Islet precursor cell (in vitro differentiated cells): Measurements from ENCODE around the gene HSPB7.
"Not testable (repeated sequence)": the region's sequence is repeated elsewhere in the genome, so short reads cannot be mapped to it uniquely, and the experiment has no call there.

ENCODE experiments used
- DNase-seq: peaks from one replicate; pipeline ENCODE4 v3.0.0-alpha.2; 2018

The HSPB7 gene

DNA sequence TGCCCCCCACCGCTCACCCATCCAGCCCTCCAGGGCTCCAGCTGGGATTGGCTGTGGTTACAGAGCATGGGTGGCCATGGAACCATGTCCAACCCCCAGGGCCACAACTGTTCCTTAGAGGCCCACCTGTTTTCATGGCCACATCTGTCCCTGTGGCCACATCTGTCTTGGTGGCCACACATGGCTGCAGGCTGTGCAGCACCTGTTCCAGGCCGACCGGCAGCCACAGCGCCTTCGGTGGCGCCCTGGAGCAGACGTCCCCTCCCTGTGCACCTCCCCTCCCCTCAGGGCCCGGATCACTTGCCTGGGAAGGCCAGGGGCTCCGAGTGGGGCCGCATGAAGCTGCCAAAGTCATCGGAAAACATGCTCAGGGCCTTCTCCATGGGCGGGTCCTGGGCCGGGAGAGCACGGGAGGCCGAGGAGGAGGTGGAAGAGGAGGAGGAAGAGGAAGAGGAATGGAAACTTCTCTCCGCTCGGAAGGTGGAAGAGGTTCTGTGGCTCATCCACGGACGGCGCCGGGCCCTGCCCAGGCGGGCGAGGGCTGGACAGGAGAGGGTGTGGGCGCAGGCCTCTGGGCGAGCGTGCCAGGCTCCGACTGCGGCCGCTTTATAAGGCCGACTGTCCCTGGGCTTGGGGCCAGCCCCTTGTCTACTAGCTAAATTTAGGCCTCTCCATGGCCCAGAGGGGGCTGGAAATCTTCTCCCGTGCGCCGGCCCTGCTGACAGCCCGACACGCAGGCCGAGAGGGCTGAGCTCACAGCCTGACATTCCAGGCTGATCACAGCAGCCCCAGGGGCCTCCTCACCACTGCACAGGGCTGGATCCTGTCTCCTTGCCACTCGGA lies at the start of gene HSPB7:
Gene HSPB7 (minus strand): TSS at position 583 of the 843 bp plus-strand sequence. CDS start 80 bp downstream, at position 503.
- peak; percentile 95 for DNase-seq

DNA sequence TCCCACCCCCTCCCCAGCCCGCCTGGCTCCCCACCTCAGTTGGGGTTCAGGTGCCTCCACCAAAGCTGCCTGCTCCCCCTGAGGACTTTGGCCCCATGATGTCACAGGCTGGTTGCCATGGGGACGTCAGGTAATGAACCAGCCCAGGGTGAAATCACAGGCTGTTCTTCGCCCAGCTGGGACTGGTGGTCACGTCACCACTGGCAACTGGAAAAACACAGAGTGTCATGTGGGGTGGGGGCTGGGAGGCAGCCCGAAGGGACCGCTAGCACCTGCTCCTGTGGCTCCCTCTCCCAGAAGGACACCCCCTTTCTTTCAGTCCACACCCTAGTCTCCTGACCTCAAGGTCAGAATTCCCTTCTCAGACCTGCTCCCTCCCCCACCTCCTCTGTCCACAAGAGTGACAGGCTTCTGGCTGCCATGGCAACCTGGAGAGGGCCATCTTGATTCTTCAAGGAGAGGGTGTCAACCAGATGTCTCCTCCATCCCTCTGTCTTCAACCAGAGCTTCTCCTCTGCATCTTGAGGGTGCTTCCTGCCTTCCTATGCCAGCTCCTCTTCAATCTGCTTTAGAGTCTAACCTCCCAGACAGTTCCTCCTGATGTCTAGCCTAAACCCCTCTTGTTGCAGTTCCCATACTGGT lies 49.4 kb upstream of the HSPB7 start:
- DNase-seq = peak; percentile 59

DNA sequence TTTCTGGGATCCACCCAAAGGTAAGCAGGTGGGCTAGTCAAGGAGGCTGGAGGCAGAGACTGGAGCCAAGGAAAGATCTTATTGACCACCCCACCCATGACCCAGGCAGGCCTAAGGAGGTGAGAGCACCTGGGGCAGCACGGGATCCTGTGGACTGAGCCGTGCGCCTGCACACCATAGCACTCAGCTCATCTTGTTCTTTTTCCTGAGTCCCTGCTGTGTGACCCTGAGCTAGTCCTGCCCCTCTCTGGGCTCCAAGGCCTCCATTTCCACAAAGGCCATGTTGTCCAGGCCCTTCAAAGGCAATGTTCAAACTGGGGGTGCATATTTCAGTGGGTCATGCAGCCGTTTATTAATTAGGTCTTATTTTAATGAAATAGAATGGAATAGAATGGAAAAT lies 48.4 kb upstream of the HSPB7 start:
- no peak for DNase-seq

DNA sequence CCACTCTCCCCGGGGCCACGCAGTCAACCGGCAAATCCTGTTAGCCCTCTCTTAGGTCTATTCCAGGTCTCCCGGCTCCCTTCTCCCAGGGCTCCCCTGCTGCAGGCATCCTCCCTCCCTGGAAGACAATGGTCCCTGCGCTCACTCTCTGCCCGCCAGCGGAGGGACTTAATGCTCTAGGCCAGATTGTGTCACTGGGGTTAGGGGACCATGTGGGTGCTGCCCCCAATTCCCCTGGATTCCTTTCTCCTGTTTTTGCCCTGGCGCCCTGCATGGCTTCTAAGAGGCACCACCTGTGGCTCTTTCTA lies 47.4 kb upstream of the HSPB7 start:
- DNase-seq = peak; percentile 54

DNA sequence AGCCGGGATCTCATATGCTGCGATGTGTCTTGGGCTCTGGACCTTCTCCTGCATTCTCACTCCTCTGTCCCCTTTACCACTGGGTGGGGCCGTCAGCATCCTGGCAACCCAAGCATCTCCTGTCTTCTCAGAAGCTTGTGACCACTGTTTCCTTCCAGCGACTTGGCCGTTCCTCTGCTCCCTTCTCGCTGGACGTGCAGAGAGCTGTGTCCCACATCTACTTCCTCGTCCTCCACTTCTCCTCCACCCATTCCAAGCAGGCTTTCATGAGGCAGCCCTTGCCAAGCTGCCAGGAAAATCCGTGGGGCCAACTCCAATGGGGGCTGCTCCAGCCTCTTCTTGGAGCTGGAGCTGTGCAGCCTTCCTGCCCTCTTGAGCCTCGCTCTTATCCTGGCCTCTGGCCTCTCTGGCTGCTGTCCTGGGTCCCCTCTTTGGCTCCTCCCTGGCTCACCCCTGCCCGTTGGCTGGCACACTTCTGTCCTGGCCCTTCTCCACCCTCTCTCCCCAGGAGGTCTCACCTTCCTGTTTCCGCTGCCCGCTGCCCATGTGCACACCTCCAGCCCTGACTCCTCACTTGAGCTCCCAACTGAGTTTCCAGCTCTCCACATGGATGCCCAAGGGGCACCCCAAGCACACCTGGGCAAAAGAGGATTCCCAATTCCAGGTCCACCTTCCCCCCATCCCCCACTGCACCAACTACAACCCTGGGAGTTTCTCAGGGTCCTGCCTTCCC lies 46.9 kb upstream of the HSPB7 start:
- DNase-seq = peak; percentile 53

DNA sequence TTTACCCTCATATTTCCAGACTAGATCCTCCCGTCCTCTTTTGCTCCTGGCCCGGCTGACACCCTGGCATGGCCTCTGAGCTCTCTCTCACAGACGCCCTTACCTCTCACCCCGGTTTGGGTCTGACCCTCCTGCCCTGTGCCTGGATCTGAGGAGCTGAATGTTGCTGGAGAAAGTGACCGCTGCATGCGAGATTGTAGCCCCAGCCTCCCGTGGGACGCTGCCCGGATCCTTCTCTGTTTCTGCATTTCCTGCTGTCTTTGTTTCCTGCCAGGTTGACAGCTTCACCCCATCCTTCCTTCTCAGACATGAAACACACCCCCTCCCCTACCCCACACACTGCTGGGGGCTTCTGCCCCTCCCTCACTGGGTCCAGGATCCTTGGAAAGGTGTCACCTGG lies 46.1 kb upstream of the HSPB7 start:
- no peak for DNase-seq

DNA sequence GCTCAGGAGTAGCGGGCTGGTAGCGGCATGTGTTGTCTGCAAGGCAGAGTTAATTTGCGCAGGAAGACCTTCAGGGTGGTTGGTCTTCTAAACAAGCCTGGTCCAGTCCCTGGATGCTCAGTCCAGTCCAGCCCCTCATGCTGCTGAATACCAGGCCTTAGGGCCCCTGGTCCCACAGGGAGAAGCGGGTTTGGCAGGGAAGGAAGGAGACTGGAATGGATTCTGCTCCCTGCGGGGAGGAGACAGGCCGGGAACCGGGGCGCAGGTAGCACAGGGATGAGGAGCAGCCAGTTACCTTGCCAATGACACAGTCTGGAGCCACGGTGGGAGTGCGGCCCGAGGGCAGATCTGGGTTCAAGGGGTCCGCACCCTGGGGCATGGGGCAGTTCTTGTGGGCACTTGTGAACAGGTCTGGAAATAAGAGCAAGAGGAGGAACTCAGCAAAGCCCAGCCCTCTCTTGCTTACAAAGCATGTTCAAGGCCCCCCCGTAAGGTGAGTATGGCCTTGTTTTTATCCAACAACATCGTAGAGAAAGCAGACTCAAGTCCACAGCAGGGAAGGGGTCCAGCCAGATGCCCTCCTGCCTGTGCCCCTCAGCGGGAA lies 45.5 kb upstream of the HSPB7 start:
- DNase-seq = peak; percentile 53

DNA sequence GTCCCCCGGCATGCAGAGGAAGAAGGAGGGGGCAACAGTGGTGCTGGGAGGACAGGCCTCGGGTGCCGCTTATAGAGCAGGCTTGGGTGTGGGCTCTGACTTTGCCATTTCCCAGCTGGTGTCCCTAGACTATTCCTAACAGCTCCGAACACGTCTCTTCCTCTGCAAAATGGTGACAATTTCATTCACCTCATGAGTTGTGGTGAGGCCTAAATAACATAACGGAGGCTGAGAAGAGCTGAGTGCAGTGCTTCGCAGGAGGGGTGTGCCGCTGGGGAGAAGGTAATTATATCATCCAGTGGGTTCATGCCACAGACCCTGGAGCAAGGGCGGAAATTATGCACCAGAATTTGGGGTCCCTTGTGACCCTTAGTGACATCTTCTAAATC lies 44.8 kb upstream of the HSPB7 start:
- DNase-seq = not testable (repeated sequence)

DNA sequence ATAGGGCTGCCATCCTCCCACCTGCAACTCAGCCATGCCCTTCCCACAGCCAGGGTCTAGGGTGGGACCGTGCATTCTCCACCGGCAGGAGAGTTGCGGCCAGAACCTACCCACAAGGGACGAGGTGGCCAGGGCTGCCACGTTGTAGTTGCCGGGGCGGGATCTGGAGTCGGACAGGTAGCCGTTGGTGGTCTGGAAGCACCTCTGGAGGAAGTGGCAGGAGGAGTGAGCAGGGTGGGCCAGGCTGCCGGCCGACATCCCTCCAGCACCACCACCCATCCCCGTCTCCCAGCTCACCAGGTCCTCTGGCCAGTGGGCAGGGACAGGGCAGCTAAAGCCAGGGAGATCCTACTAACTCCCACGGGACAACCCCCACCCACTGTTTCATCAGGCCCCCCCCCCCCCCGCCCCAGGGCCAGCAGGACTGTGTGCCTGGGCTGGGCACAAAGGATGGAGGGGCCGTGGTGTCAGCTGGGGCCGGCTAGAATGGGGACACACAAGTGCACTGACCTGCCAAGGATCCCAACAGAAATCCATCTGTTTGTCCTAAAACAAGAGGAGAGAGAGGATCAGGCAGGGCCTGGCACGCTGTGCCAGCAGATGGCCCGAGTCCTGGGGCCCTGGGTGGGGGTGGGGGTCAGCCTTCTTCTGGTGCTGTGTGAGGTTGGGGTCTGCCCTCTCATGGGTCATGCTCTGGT lies 44.3 kb upstream of the HSPB7 start:
- DNase-seq = not testable (repeated sequence)

DNA sequence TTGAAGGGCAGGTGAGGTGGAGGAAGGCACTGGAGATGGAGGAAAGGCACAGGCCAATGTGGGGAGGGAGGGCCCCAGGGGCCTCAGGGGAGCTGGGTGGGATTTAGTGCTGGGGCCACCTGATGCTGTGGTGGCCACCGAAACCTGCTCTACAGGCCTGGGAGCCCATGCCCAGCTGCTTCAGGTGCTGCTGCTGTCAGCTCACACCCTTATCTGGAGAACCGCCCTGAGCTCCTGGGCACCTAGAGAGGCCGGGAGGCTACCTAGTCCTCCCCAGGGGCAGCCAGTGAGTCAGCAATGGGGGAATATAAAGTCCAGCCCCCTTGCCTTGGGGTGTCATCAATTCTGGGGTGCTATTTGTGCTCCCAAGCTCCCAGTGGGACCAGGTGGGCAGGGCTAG lies 43.4 kb upstream of the HSPB7 start:
- DNase-seq = no peak

DNA sequence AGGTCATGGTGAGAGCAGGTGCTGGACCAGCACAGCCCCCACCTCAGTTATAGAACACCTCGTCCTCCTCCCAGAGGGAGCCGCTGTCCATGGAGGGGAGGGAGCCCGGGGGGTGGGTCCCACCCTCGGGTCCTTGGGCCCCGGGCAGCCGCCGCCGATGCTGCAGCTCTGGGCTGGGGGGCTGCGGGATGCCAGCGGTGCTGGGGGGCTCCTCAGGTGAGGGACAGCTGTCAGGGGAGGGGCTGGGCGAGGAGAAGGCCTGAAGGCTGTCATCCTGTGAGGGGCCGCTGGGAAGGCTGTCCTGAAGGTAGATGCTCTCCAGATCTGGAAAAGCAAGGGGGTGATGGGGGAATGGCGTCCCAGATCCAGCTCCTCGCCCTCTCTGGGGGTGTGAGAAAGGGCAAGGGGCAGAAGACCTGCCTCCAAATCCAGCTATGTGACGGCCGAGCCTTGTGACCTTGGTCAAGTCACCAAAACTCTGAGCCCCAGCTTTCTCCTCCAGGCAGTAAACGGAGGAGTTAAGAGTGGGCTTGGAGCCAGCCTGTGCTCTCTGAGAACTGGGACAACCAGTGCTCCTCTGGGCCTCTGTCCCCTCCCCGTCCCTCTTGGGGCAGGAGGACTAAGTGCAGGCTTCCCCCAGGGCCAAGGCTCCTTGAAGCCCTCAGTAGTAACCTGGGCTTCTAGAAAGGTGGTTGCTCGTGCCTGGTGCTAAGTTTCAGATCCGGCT lies 40.7 kb upstream of the HSPB7 start:
- not testable (repeated sequence) for DNase-seq

DNA sequence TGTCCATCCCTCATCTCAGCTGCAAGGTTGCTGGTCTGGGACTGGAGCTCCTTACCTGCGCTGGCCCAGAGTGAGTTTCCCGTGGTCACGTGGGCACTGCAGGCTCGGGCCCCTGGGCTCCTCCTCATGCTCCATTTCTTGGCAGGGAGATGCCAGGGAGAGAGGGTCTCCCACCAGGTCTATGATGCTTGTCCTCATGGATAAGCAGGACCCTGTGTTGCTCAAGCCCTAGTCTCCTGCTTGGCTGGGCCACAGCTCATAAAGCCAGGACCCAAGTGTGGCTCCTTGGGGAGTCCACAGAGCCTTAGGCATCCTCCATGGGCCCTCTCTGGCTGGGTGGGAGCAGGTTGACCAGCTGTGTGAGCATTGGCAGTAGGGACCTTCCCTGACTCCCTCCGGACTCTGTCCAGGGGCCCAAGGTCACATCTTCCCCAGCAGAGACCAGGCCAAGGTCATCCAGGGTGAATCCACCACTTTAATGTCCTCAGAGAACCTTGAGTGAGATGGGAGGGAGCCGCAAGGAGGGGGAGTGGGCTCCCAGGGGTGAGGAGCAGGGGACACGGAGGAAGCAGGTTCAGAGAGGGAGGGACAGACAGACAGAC lies 39.6 kb upstream of the HSPB7 start:
- DNase-seq = not testable (repeated sequence)

DNA sequence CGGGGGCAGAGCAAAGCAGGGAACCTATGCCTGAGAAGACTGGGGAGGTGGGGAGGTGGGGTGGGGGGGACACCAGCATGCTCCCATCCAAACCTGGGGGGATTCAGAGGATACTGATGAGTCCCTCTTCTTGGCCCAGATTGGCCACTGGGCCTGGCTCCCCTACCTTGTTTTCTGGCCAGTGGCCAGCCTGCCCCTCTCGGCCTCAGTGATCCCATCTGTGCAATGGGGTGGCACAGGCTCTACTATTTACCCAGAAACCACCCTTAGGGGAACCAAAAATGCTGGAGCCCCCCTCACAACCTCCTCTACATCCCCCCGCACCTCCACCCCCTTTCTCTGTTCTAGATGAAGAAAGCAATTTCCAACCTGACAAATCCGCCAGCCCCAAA lies 38.7 kb upstream of the HSPB7 start:
- DNase-seq = not testable (repeated sequence)

DNA sequence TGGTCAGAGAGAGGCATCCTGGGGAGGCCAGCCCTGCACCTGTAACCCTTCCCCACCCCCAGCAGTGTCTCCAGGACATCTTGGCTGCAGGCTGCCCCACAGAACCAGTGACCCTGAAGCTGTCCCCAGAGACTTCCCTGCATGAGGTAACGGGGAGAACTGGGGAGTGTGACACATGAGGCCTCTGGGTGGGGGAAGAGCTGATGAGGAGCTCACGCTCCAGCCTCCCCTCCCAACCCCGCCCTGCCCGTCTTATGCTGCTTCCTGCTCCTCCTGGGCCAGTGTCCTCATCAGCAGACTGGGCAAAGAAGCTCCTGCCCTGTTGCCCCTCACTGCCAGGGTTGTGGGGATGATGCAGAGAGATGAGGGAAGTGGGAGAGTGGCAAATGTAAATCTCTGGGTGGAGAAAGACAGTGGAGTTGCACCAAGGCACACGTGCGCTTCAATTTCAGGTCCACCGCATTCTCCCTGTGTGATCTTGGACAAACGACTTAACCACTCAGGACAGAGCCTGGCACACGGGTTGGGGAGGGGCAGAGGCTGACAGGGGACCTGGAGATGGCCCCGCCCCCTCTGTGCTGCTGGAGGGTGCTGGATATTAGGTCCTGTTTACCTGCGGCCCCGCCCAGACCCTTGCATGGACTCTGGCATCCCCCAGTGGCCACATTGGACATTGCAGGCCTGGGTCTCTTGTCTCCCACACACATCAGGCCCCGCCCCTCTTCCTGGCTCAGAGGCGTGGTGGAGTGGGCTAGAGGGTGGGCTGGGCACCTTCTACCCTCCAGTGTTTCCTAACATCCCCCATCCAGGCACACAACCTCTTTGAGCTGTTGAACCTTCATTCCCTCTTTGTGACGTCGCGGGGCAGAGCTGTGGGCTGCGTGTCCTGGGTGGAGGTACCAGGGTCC lies 38.0 kb upstream of the HSPB7 start:
- DNase-seq = peak; percentile 98

DNA sequence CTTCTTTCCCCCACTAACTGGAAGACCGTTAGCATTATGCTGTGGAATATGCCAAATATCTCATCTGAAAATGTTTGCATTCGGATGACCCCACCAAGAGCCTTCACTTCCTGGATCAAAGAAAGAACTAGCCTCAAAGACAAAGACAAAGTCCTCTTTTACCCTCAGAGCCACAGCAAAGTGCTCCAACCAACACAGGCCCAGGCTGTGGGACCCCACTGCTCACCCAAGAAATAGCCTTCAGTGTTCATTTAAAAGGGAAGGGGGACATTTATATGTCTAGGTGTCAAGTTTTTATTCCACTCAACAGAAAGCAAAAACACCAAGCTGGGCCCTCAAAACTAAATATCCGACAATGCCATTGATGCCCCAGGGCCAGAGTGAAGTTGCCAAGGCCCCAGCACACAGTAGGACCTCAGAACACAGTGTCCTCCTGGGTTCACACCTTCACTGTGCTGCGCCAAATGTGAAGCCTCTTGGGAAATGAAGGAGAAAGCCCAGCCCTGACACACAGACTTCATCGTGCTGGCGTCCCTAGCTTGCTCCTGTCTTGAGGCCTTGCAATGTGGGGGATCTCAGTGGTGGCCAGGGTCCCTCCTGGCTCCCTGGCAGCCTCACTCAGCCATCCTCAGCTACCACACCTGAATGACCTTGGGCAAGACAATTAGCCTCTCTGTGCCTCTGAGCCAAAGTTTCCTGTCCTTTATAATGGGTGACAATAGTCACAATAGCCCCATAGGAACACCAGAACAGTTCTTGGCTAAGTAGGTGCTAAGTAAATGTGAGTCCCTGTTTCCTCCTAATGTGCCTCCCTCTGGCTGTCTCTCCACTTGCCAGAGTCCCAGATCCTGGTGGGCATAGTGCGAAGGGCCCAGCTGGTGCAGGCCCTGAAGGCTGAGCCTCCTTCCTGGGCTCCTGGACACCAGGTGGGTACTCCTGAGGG lies 37.0 kb upstream of the HSPB7 start:
- no peak for DNase-seq

DNA sequence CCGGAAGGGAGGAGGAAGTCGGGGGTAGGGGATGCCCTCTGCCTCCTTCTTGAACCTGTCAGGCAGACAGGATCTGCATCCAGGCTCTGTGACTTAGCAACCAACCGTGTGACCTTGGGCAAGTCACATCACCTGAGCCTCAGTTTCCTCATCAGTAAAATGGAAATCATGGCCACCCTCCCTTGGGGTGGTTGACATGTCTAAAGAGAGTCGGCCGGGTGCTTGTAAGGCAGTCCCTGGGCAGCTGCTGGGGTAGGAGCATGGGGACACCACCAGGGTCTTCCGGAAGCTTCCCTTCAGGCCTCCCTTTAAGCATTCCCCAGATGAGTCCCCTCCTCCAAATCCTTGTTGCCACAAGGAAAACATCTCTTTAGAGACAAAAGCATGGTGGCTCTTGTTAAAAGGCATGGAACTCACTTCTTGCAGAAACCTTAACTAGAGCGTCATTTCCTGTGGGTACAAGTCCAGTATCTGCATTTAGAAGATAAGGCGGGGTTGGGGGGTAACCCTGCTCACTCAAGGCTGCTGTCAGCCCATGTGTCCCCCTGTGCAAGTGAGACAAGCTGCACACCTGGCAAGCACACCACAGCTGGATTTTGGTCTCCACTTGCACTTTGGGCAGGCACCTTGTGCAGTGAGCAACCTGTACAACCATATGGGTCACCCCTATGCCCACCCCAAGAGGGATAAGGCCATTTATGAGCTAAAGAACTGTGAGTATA lies 36.1 kb upstream of the HSPB7 start:
- no peak for DNase-seq

DNA sequence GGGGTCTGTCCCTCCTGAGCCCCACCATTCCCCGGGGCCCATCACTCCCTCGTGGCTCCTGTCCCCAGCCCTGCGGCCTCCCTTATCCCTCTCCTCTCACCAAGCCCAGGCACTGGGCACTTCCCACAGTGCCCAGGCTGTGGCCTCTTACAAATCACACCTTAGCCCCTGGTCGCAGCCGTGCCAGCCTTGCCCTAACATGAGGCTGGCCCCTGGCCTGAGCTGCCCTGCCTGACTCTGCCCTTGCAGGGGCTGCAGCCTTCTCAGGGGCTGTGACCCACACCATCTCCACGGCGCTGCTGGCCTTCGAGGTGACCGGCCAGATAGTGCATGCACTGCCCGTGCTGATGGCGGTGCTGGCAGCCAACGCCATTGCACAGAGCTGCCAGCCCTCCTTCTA lies 34.1 kb upstream of the HSPB7 start:
- not testable (repeated sequence) for DNase-seq

DNA sequence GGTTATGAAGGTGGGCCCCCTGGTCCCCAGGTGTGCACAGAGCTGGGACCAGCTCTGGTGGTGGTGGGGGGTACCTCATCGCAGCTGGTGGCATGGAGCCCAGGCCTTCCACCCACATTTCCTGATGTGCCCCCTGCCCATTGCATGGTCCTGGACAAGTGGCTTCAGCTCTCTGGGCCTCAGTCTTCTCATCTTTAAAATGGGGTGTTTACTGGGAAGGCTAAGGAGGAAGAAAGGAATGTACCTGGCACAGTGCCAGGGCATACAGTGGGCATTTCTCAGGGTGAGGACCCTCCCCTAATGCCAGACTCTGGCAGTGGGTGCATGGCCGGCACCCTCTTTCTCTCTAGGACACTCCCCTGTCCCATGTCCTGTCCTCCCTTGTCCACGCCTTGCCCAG lies 33.2 kb upstream of the HSPB7 start:
- DNase-seq = no peak

DNA sequence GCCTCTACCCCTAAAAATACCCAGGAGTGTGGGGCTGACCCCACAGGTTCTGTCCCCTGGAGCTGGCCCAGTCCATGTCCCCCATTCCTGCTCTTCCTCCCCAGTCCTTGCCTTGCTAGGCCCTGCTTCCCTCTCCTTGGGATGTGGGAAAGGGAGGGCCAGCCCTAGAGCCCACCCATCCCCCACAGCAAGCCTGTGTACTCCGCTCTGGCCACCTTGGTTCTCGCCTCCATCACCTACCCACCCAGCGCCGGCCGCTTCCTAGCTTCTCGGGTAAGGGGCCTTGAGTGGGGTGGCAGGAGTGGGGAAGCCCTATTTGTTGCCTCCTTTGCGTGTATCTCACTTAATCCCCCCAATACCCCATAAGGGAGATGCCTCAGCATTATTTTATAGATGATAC lies 32.5 kb upstream of the HSPB7 start:
- DNase-seq = peak; percentile 57
